ENCODE results near the gene TEC. TPM values are rescaled to one million over a fixed set of nuclear protein-coding genes. Genes with fewer than 3 reads are reported as not detected.
"Not testable (repeated sequence)": the region's sequence is repeated elsewhere in the genome, so short reads cannot be mapped to it uniquely, and the experiment has no call there.

The TEC gene
- total RNA-seq (2014; rRNA removed; shearing (Covaris generic)): not detected in 2 replicates
- 0.28 TPM in 1 of 2 replicates, not detected in the other for polyA plus RNA-seq (2016; fragmentation: Nextera tagmentation; extraction: Ambion mirVana)

GRCh38 chr4:48268956-48269860 lies at the start of gene TEC:
TEC (minus strand) TSS chr4:48269838; CDS start chr4:48228614, 41,224 bp downstream.
- TF ChIP-seq EZH2 (IDR thresholded peaks at IDR 0.05; ENCODE audit: insufficient read depth, poor library complexity, severe bottlenecking) (no peak), EZH2phosphoT487 (IDR thresholded peaks at IDR 0.05; ENCODE audit: insufficient read depth, low read depth) (no peak)
- no peaks in the 10 kb centered on the region for H3K9me2 ChIP-seq (ENCODE audit: insufficient read depth)
- peak; percentile 49 for DNase-seq
- H3F3A ChIP-seq (ENCODE audit: insufficient read depth): no peaks in the 10 kb centered on the region
- peak within 1 kb of the TSS; percentile 95 for H3K4me2 ChIP-seq (ENCODE audit: unreplicated experiment)
- H3K4me1 ChIP-seq (ENCODE audit: insufficient read depth): no peaks in the 10 kb centered on the region
- H3K9me3 ChIP-seq (ENCODE audit: low read depth): no peaks in the 10 kb centered on the region
- no peaks in the 10 kb centered on the region for H3K36me3 ChIP-seq (ENCODE audit: low read depth)
- peak within 1 kb of the TSS; percentile 94 for H2AFZ ChIP-seq
- H3K4me3 ChIP-seq: peak within 1 kb of the TSS; percentile 77
- no peak within 1 kb of the TSS for H3K27ac ChIP-seq
- in situ Hi-C loops (cut with MboI): no loop called here
- H3K27me3 ChIP-seq (replicated peaks; ENCODE audit: insufficient read depth): no peaks in the 10 kb centered on the region
- WGBS, 2 experiments (ENCODE audit: low coverage in 1 of 2, low lambda C conversion rate in 2 of 2, missing lambda C conversion rate in 2 of 2): 5 to 6% methylated on average over 41 to 46 of the region's 63 CpGs
- no peaks in the 10 kb centered on the region for H3K79me2 ChIP-seq (ENCODE audit: insufficient read depth)
- H4K20me1 ChIP-seq (ENCODE audit: insufficient read depth): no peaks in the 10 kb centered on the region
- H3K9ac ChIP-seq: peak within 1 kb of the TSS; percentile 37

- Histone ChIP-seq H3K4me1 (ENCODE audit: insufficient read depth) (peaks cover 6% of the 10 kb centered on the region), H3K27me3 (replicated peaks; ENCODE audit: insufficient read depth) (no peaks in the 10 kb centered on the region), H3K4me3 (no peak overlapping the region), H4K20me1 (ENCODE audit: insufficient read depth) (no peaks in the 10 kb centered on the region), H3K4me2 (ENCODE audit: unreplicated experiment) (peak overlapping the region; percentile 37), H3K9me3 (ENCODE audit: low read depth) (no peaks in the 10 kb centered on the region), H3K9ac (no peak overlapping the region), H3K36me3 (ENCODE audit: low read depth) (no peaks in the 10 kb centered on the region), H3K79me2 (ENCODE audit: insufficient read depth) (no peaks in the 10 kb centered on the region), H3F3A (ENCODE audit: insufficient read depth) (no peaks in the 10 kb centered on the region), H2AFZ (peak overlapping the region; percentile 66), H3K9me2 (ENCODE audit: insufficient read depth) (no peaks in the 10 kb centered on the region), H3K27ac (no peak overlapping the region)
- WGBS, 2 experiments (ENCODE audit: low coverage in 1 of 2, low lambda C conversion rate in 2 of 2, missing lambda C conversion rate in 2 of 2): 30 to 33% methylated on average over 7 of the region's 7 CpGs
- in situ Hi-C loops (cut with MboI): loop anchor here (25.0 kb wide), 1 partner anchor 221 kb away; no protein-coding TSS in a partner anchor
- TF ChIP-seq EZH2 (IDR thresholded peaks at IDR 0.05; ENCODE audit: insufficient read depth, poor library complexity, severe bottlenecking) (no peak), EZH2phosphoT487 (IDR thresholded peaks at IDR 0.05; ENCODE audit: insufficient read depth, low read depth) (no peak)
- DNase-seq: peak; percentile 78
Observed at GRCh38 chr4:48315728-48316630, 46.3 kb upstream of the TEC start.

GRCh38 chr4:48314746-48315145 lies 45.1 kb upstream of the TEC start:
- not testable (repeated sequence) for H3K27me3 ChIP-seq (replicated peaks; ENCODE audit: insufficient read depth); H4K20me1 ChIP-seq (ENCODE audit: insufficient read depth); H3K36me3 ChIP-seq (ENCODE audit: low read depth); H2AFZ ChIP-seq; H3K79me2 ChIP-seq (ENCODE audit: insufficient read depth); H3K27ac ChIP-seq; H3K9ac ChIP-seq; DNase-seq; H3K4me1 ChIP-seq (ENCODE audit: insufficient read depth); H3K9me2 ChIP-seq (ENCODE audit: insufficient read depth); H3K4me3 ChIP-seq; H3K9me3 ChIP-seq (ENCODE audit: low read depth); H3K4me2 ChIP-seq (ENCODE audit: unreplicated experiment); H3F3A ChIP-seq (ENCODE audit: insufficient read depth)
- in situ Hi-C loops (cut with MboI): loop anchor here (25.0 kb wide), 1 partner anchor 223 kb away; no protein-coding TSS in a partner anchor

- 66 to 70% methylated on average over 3 of the region's 3 CpGs for whole genome bisulfite sequencing, 2 experiments (ENCODE audit: low coverage in 1 of 2, low lambda C conversion rate in 2 of 2, missing lambda C conversion rate in 2 of 2)
- no peaks in the 10 kb centered on the region for H3K27me3 ChIP-seq (replicated peaks; ENCODE audit: insufficient read depth)
- no peaks in the 10 kb centered on the region for H3F3A ChIP-seq (ENCODE audit: insufficient read depth)
- no peaks in the 10 kb centered on the region for H3K9me3 ChIP-seq (ENCODE audit: low read depth)
- H3K27ac ChIP-seq: no peak overlapping the region
- H3K4me3 ChIP-seq: no peak overlapping the region
- H4K20me1 ChIP-seq (ENCODE audit: insufficient read depth): no peaks in the 10 kb centered on the region
- H3K9me2 ChIP-seq (ENCODE audit: insufficient read depth): no peaks in the 10 kb centered on the region
- in situ Hi-C loops (cut with MboI): loop anchor here (25.0 kb wide), 1 partner anchor 225 kb away; no protein-coding TSS in a partner anchor
- TF ChIP-seq EZH2phosphoT487 (IDR thresholded peaks at IDR 0.05; ENCODE audit: insufficient read depth, low read depth) (no peak), EZH2 (IDR thresholded peaks at IDR 0.05; ENCODE audit: insufficient read depth, poor library complexity, severe bottlenecking) (no peak)
- H3K9ac ChIP-seq: no peak overlapping the region
- H2AFZ ChIP-seq: no peak overlapping the region
- peak; percentile 39 for DNase-seq
- H3K79me2 ChIP-seq (ENCODE audit: insufficient read depth): no peaks in the 10 kb centered on the region
- H3K4me2 ChIP-seq (ENCODE audit: unreplicated experiment): peak overlapping the region; percentile 9
- H3K4me1 ChIP-seq (ENCODE audit: insufficient read depth): peaks cover 6% of the 10 kb centered on the region
- H3K36me3 ChIP-seq (ENCODE audit: low read depth): no peaks in the 10 kb centered on the region
Observed at GRCh38 chr4:48311896-48312295, 42.3 kb upstream of the TEC start.
